GM20000 (cell line): ENCODE measurements around the gene LRRC7.

Source experiments
- DNase-seq: peaks from one replicate; pipeline ENCODE4 v3.0.0; 2012; ENCODE audit warnings: low spot score
- TF ChIP-seq, protein P1 (sequence below): IDR thresholded peaks from 2 replicates; pipeline ENCODE4 v1.5.1; 2012; ENCODE audit warnings: mild to moderate bottlenecking, control low read depth; ENCODE audit errors: extremely low read depth, missing control alignments

LRRC7 gene

DNA sequence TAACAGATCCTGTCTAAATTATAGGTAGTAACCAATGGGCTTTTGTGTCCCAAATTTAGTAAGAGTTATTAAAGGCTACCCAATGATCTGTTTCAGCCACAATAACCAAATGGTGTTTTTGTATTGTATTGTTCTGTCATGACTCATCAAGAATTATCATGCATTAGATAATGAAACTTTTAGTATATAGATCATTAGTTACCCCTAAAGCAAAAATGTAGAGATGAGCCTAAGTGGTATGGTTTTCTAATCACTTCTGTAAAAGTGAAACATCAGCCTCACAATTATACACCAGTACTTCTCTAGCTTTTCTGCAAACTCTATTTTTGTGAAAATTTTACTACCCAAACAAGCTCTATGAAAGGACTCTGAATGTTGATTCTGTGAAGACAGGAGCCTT, 71.4 kb downstream of the LRRC7 start:
- TF ChIP-seq, protein P1, sequence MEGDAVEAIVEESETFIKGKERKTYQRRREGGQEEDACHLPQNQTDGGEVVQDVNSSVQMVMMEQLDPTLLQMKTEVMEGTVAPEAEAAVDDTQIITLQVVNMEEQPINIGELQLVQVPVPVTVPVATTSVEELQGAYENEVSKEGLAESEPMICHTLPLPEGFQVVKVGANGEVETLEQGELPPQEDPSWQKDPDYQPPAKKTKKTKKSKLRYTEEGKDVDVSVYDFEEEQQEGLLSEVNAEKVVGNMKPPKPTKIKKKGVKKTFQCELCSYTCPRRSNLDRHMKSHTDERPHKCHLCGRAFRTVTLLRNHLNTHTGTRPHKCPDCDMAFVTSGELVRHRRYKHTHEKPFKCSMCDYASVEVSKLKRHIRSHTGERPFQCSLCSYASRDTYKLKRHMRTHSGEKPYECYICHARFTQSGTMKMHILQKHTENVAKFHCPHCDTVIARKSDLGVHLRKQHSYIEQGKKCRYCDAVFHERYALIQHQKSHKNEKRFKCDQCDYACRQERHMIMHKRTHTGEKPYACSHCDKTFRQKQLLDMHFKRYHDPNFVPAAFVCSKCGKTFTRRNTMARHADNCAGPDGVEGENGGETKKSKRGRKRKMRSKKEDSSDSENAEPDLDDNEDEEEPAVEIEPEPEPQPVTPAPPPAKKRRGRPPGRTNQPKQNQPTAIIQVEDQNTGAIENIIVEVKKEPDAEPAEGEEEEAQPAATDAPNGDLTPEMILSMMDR: no peak
- DNase-seq: no peak

DNA sequence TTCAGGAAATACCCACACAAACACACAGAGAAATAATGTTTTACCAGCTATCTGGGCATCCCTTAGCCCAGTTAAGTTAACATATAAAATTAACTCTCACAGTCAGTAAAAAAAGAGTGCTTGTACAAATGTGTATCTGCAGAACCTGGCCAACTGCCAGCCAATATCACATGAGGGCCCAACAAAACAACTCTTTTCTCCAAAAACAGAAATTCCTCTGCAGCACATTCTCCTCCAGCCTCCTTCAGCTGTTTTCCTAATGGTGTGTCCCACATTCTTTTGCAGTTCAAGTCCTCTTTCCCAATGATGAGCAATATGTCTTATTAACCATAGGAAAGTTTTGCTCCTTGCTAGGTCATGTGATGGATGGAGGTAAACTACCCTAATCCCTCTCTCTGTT, 75.5 kb downstream of the LRRC7 start:
- DNase-seq: no peak
- TF ChIP-seq, protein P1: no peak

DNA sequence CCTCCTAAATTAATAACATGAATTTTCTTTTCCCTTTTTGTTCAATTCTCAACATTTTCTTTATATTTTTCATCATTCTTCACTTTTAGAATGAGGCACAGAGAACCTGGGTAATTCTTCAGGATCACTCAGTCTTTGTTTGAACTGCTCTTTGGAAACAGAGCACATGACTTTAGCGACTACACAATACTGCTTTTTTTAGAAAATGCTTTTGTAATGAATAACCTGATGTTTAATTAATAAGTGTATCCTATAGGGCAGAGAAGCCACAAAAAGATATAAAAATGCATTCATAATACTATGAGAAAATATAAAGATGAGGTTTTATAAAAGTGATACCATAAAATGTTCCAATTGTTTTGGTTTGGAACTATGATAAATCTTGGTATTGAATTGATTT, 77.8 kb downstream of the LRRC7 start:
- no peak for DNase-seq
- TF ChIP-seq, protein P1: no peak

DNA sequence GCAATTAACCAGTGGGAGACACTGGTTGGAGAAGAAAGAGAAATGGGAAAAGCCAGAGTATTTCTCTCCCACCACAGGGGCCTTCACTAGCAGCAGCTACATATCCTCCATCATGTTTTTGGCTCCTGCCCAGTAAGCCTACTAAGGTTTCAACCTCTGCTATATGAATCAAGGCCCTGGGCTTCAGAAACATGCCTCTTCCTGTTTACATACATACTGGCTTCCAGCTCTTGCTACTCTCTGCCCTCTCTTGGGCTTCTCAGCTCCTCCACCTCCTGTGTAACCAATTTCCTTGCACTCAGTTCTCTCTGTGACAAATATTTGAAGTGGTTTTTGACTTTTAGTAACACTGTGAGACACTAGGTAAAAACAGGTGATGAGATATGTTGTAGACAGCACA, 80.8 kb downstream of the LRRC7 start:
- TF ChIP-seq, protein P1: no peak

DNA sequence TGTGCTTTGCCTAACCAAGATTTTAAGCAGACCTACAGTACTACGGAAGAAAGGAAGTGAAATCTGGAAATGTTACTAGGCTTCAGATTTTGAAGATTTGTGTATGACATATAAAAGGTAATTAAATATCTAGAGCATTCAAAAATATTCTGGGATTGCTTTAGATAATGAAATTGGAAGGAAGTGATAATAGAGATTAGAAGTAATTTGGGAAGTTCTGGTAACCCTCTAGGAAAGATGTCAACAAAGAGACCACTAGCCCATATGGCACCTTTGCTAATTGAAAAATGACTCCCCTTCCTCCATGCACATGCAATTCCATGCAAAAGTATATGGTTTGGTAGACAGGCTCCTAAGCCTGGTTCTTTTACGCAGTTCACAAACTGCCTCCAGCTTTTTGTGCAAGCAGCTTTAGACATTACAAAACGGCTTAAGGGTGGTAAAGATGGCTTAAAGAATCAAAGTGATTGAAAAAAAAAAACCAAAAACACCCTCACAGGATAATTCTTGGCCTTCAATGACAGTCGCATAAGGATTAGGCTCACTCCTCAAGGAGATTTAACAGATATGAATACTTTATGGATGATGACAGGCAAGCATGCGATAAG, 81.8 kb downstream of the LRRC7 start:
- TF ChIP-seq, protein P1: no peak
- DNase-seq: no peak

More for the DNA sequence above, 80.8 kb downstream of the LRRC7 start:
- DNase-seq: no peak

DNA sequence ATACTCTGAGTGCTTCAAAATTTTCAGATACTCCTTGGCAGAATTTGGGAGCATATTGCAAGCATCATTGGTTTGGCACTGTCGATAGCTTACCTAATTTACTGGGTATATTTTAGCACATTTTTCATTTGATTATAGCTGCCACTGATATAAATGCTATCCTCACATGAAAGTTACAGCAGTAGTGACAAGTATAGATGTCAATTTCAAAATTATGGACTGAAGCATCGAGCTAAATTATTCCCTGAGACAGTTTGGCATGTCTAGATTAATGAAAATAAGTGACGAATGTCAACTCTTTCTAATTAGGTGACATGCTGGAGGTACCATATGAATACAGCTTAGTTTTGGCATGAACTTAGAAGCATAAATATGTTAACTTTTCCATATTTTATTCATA, 83.1 kb downstream of the LRRC7 start:
- TF ChIP-seq, protein P1: no peak
- DNase-seq: no peak

DNA sequence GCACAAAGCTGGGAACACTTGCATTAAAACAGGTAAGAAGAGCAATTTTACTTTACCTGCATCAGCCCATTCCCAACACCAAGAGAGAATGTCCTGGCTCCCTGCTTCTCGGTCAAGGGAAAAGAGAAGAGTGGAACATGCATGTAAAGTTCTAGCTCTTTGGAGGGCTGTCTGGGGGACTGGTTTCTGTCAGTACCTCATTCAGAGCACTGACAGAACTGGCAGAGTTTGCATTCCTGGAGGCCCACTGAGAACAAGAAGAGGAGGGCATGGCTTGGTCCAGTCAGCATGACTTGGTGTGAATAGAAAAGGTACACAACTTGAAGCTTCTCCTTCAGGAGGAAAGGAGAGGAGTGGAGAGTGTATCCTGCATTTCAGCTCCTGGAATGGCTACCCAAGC, 83.9 kb downstream of the LRRC7 start:
- TF ChIP-seq, protein P1: no peak
- no peak for DNase-seq
